Lung microvascular endothelial cell (primary cell): Measurements from ENCODE around the gene ECE2. TPM values are rescaled to one million over a fixed set of nuclear protein-coding genes. Genes with fewer than 3 reads are reported as not detected.
"Not testable (repeated sequence)": the region's sequence is repeated elsewhere in the genome, so short reads cannot be mapped to it uniquely, and the experiment has no call there.

ENCODE experiments used
- DNase-seq, 2 donors: peaks; one replicate each; pipeline versions ENCODE4 v3.0.0 to v3.0.0-alpha.2; 2010; ENCODE audit warnings: low read depth in 2 of 2
- total RNA-seq: library from RNA; depleted of rRNA; stranded (reverse); fragments of >200 nt; gene quantifications from 2 replicates; pipeline ENCODE4 v1.2.1, GENCODE V29; 2014

Gene ECE2
- total RNA-seq, 1 donor from 2014 or later: not detected

- DNase-seq: peak; percentile 80 to 88
Observed at GRCh38 chr3:184335661-184336546, 60.1 kb downstream of the ECE2 start.

- peak; percentile 61 to 63 for DNase-seq
Observed at GRCh38 chr3:184336547-184337398, 61.0 kb downstream of the ECE2 start.

GRCh38 chr3:184337399-184337714, 61.5 kb downstream of the ECE2 start, which contains the start of gene FAM131A:
TSS of gene FAM131A (plus strand) at chr3:184337600. CDS start at chr3:184337631, 31 bp downstream.
- DNase-seq: peak; percentile 29 to 49

GRCh38 chr3:184337981-184338380, 62.2 kb downstream of the ECE2 start:
- no peak for DNase-seq

GRCh38 chr3:184338511-184338945, 62.7 kb downstream of the ECE2 start:
- DNase-seq: peak; percentile 90 to 94

- no peak for DNase-seq
Observed at GRCh38 chr3:184339001-184339400, 63.2 kb downstream of the ECE2 start.

- not testable (repeated sequence) for DNase-seq
Observed at GRCh38 chr3:184339451-184340135, 63.8 kb downstream of the ECE2 start.

- no peak for DNase-seq
Observed at GRCh38 chr3:184341925-184342324, 66.1 kb downstream of the ECE2 start.

Other genes with a start within 250 kb of the ECE2 start
- not detected in 2 replicates for gene HTR3D, start 244.3 kb upstream of the ECE2 start, total RNA-seq
- gene HTR3C, start 223.0 kb upstream of the ECE2 start, total RNA-seq: not detected in 2 replicates
- gene HTR3E, start 179.0 kb upstream of the ECE2 start, total RNA-seq: not detected in 2 replicates
- gene EIF2B5, start 140.7 kb upstream of the ECE2 start, total RNA-seq: 25.9 and 34.3 TPM in 2 replicates
- 15.0 and 19.8 TPM in 2 replicates for gene DVL3, start 120.6 kb upstream of the ECE2 start, total RNA-seq
- 442 and 454 TPM in 2 replicates for gene AP2M1, start 101.2 kb upstream of the ECE2 start, total RNA-seq
- 42.7 and 57.5 TPM in 2 replicates for gene ABCF3, start 89.8 kb upstream of the ECE2 start, total RNA-seq
- gene VWA5B2, start 46.4 kb upstream of the ECE2 start, total RNA-seq: under 0.01 TPM in 1 of 2 replicates, not detected in the other
- gene ALG3, start 27.1 kb upstream of the ECE2 start, total RNA-seq: 15.5 and 20.4 TPM in 2 replicates
- 3.5 and 3.6 TPM in 2 replicates for gene EEF1AKMT4, start 26.4 kb upstream of the ECE2 start, total RNA-seq
- gene CAMK2N2, start 14.5 kb upstream of the ECE2 start, total RNA-seq: not detected in 2 replicates
- gene PSMD2, start 23.2 kb downstream of the ECE2 start, total RNA-seq: 310 and 389 TPM in 2 replicates
- gene EIF4G1, start 38.6 kb downstream of the ECE2 start, total RNA-seq: 200 and 237 TPM in 2 replicates
- 19.0 and 39.9 TPM in 2 replicates for gene FAM131A, start 61.6 kb downstream of the ECE2 start, total RNA-seq
- gene CLCN2, start 85.6 kb downstream of the ECE2 start, total RNA-seq: 1.5 and 1.8 TPM in 2 replicates
- gene POLR2H, start 85.7 kb downstream of the ECE2 start, total RNA-seq: 65.8 and 97.8 TPM in 2 replicates
- gene THPO, start 102.2 kb downstream of the ECE2 start, total RNA-seq: not detected in 2 replicates
- gene CHRD, start 104.0 kb downstream of the ECE2 start, total RNA-seq: 0.20 and 0.22 TPM in 2 replicates